NCI-H526 treated with DMSO at 0.1 percent for 48 hours (cell line): ENCODE measurements around the gene PLAGL2.

Experiments
- DNase-seq: peaks from one replicate; lab custom pipeline; 2025; lab: John Stamatoyannopoulos, UW

Gene PLAGL2

DNA sequence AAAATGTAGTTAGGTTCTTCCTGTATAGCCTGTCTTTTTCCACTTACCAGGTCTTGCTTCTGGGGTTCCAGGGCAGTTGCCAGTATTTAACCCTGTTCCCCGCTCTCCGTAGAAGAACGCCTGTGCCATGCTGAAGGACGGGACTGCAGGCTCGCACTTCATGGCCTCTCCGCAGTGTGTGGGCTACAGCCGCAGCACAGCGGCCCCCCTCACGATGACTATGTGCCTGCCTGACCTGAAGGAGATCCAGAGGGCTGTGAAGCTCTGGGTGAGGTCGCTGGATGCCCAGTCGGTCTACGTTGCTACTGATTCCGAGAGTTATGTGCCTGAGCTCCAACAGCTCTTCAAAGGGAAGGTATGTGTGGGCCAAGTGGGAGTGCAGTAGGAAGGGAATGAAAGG lies 23.2 kb upstream of the PLAGL2 start:
- no peak for DNase-seq

DNA sequence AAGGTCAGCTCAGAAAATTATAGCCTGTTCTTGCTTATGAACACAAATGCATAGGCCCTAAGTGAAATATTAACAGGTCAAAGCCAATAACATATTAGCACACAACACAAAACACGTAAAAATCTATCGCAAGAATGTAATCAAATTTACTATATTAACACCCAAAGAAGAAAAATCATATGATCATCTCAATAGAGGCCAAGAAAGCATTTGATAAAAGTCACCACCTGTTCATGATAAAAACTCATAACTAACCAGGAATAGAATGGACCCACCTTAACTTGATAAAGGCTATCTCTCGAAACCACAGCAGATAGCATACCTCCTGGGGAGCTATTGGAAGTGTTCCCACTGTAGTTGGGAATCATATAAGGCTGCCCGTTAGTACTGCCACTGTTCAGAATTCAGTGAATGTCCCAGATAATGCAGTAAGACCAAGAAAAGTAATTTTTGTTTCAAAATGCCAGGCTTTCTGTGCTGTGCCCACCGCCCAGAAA lies 21.8 kb upstream of the PLAGL2 start:
- no peak for DNase-seq

DNA sequence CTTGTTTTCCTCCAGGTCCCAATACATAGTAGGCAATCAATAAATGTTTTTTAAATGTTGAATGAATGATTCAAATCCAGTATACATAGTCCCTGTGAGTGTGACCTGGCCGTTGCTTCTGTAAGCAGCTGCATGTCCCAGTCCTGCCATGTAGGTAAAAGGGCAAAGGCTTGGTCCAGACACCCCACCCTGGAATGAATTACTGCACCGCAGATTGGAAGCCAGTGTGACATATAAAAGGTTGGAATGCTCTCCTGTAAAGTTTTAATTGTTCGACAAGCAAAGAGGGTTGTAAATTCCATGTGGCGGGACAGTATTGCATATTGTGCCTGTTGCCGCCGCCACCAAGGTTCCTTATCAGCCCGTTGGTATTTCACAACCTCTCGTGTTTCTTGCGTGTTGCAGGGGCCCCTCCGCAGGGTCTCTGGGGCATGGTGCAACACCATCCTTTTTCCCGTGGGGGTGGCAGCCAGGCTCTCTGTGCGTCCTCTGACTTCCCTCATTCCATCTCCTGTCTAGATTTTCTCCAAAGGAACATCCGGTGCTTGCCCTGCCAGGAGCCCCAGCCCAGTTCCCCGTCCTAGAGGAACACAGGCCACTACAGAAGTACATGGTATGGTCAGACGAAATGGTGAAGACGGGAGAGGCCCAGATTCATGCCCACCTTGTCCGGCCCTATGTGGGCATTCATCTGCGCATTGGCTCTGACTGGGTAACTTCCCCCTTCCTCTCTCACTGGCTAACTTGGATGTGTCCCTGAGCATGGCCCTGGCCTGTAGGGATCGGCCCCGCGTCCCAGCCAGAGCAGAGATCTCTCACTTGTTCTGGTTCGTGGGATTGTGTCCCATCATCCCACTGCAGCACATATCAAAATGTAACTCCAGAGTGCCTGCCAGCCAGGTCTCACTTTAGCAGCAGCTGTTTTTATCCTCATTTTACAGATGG lies 20.5 kb upstream of the PLAGL2 start:
- no peak for DNase-seq

DNA sequence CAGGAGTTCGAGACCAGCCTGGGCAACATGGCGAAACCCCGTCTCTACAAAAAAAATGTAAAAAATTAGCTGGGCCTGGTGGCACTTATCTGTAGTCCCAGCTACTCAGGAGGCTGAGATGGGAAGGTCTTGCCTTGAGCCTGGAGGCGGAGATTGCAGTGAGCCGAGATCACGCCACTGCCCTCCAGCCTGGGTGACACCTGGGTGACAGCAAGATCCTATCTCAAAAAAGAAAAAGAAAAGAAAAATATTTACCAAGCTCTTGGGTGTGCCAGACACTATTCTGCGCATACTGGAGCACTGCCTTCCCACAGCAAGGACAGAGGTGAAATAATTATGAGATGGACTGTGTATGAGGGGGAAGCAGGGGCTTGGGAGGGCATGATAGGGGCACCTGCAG lies 19.8 kb upstream of the PLAGL2 start:
- no peak for DNase-seq

DNA sequence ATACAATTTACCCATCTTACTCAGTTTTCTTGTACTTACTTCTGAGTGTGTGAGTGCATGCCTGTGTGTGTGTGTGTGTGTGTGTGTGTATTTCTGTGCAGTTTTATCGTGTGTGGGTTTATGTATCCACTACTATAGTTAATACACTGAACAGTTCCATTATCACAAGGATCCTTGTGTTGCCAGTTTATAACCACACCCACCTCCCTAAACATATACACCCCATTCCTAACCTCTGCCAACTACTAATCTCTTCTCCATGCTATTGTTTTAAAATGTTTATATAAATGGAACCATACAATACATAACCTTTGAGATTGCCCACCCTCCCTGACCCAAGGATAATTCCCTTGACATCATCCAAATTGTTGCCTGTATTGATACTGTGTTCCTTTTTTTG lies 18.8 kb upstream of the PLAGL2 start:
- no peak for DNase-seq

DNA sequence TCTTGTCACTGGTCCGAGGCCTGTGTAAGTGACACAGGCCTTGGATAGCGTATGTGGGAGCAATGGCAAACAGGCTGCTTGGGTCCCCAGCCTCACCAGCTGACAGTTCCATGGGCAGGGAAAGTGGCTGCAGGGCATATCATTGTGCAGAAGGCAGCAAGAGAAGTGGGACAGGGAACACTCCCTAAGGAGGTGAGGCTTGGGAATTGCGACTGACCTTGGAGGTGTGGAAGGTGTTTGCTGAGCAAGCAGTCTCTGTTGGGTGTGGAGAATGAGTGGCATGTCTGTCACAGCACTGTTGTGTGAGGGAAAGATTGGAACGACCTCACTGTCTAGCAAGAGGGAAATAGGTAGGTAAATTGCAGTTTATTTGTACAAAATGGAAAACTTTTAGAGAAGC lies 16.9 kb upstream of the PLAGL2 start:
- DNase-seq = no peak

DNA sequence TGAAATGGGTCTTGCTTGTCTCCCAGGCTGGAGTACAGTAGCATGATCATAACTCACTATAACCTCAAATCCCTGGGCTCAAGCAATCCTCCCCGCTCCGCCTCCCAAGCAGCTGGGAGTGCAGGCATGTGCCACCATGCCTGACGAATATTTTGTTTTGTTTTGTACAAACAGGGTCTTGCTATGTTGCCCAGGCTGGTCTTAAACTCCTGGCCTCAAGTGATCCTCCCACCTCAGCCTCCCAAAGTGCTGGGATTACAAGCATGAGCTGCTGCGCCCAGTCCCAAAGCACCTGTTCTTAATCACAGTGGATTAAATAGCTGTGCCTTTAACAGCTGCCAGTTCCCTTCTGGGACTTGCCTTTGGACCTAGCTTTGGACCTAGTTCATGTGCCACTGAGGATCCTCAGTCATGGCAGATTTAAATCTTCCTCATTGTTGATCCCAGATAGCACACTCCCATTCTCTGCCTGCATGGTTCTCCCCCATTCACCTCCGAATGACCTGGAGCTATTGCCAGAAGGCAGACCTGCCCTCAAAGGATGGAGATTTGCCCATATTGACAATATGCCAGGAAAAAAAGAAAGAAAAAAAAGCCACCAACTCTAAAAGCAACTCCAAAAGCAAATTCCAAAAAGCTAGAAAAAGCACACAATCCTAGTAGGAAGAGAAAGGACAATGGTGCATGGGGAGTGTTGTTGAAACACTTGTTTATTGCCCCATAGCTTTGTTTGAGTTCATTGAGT lies 10.8 kb upstream of the PLAGL2 start:
- DNase-seq = no peak

DNA sequence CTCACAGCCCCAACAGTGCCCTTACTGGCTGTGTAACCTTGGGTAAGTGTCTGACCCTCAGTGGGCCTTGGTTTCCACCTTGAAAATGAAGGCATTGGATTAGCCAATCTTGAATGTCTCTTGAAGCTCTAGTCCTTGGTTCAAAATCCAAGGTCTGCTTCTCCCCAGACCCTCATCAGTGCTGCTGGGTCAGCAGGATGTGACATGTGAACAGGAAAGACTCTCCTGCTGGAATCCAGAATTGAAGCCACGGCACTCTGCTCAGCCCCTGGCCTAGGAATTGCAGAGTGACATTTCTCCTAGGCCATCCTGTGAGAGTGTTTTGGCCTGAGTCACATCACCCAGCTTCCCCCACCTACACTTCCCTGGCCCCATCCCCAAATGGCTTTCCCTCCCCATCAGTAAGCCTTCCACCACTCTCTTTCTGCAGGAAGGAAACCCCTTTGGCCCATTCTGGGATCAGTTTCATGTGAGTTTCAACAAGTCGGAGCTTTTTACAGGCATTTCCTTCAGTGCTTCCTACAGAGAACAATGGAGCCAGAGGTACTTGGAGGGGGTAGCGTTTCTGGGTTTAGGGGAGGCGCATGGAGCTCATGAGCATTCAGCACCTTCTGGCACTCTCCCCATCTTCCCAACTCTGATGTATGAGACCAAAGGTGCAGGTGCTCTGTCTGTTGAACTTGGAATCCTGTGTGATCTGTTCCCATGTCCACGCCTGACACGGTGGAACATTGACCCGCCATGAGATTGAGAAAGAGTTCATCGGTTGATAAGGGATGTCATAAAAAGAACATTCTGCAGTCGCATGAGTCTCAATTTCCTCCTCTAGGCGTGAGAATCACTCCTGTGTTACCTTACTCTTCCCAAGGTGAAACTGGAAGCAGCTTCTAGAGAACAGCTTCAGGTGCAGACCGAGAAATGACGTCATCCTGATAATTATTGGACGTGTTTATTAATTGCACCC lies 8.9 kb upstream of the PLAGL2 start:
- DNase-seq = no peak

DNA sequence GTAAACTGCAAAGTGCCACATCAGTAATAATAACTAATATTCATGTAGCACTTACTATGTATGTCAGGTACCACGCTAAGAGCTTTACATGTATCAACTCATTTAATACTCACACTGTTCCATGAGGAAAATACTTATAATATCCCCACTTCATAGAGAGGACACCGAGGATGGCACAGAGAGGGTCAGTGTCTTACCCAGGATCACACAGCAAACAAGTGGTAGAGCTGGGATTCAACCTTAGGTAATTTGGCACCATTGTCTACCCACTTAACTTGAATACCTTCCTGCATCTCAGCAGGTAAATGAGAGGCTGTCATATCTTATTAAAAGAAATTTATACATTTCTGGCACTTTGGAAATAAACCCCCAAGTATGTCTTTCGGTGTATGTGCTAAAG lies 8.2 kb upstream of the PLAGL2 start:
- DNase-seq = no peak

DNA sequence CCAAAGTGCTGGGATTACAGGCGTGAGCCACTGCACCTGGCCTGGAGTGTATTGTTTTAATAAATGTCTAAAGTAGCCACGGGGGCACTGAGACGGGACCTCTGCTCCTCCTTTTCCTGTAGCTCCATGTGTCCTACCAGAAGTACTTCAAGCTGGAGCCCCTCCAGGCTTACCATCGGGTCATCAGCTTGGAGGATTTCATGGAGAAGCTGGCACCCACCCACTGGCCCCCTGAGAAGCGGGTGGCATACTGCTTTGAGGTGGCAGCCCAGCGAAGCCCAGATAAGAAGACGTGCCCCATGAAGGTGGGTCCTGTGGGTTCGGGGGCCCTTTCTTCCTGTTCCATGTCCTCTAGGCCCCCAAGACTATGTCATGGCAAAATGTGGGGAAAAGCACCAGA lies 7.6 kb upstream of the PLAGL2 start:
- no peak for DNase-seq

DNA sequence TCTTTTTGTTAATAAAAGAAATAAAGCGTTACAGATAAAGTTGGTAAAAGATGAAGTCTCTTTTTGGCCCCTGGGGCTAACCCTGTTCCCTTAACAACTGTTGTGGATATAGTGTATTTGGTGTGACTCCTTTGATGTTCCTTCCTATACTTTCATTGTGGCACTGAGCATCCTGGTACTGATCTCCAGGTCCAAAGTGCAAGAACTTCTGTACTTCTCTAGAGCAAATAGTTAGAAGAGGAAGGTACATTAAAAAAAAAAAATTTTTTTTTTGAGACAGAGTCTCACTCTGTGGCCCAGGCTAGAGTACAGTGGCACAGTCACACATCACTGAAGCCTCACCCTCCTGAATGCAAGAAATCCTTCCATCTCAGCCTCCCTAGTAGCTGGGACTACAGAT lies 6.3 kb upstream of the PLAGL2 start:
- DNase-seq = no peak

DNA sequence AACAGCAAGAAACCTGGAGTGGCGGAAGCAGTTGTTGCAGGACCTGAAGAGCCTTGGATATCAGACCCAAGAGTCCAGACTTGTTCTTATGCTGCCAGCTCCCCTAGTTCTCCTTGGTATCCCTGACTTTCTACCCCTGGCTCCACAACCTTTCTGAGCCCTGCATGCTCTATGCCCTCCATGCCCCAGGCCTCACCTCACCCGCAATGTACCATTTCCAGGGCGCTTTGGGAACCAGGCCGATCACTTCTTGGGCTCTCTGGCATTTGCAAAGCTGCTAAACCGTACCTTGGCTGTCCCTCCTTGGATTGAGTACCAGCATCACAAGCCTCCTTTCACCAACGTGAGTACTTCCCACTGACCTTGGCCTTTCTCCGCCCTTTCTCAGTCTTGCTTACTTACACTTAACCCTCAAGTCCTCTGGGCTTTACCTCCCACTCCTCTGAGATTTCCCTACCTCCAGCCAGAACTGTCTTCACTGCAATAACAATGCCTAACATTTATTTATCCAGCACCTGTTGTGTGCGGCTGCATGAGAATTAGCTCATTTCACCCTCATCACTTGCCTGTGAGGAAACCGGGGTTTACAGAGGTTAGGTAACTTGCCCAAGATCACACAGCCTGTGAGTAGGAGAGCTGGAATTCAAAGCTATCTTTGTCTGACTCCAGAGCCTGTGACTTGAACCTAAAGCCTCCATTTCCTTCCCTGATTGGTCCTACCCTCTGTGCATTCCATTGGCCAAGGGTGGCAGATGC lies 2.5 kb upstream of the PLAGL2 start:
- no peak for DNase-seq

DNA sequence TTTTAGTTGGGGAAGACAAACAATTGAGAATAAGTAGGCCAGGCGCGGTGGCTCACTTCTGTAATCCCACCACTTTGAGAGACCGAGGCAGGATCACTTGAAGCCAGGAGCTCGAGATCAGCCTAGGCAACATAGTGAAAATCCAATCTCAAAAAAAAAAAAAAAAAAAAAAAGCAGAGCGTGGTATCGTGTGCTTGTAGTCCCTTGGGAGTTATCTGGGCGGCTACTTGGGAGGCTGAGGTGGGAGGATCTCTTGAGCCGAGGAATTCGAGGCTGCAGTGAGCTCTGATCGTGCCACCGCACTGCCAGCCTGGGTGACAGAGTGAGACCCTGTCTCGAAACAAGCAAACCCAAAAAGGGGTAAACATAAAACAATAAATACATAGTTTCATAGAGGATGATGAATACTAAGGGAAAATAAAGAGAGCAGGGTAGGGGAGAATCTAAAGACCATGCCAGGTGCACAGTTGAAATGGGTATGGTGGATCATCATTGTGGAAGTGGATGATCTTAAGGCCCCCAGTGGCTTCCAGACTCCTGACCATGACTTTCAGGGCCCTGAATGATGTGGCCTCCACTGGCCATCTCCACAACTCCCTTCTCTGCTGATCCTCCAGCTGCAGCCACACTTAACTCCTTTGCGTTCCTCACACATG lies 1.1 kb upstream of the PLAGL2 start:
- no peak for DNase-seq

DNA sequence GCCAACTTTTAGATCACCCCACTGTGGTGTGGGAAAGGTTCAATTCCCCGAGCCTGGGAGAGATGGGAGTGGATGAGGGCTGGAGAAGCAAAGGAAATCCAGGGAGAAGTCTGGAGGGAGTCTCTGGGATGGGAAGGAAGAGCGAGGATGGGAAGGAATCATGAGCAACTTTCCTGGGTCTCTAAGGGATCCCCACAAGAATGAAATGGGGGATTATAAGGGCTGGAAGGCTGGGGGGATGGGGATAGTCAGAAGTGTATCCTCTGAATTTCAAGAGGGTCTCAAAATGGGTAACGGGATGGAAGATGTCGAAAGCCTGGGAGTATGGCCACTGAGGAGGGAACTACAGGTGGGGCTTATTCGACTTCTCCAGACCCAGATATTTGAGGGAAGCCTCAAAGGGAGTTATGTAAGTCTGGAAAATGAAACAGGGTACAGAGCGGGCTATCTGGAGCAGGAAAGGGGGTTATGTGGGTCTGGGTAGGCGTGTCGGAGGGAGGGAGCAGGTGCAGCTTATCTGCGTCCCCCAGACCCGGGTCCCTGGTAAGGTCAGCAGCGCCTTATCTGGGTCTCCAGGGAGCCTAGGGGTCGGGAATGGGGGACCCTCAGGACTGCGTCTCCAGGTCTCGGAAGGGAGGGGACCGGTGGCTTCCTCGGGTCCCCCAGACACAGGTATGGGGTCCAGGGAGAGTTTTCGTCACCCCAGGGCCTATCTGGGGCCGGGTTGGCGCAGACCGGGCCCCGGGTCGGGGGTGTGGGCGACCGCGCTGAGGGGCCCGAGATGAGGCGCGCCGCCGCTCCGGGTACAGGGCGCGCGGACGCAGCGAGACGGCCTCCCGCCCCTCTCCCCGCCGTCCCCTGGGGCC lies 550 bp downstream of the PLAGL2 start:
- no peak for DNase-seq

DNA sequence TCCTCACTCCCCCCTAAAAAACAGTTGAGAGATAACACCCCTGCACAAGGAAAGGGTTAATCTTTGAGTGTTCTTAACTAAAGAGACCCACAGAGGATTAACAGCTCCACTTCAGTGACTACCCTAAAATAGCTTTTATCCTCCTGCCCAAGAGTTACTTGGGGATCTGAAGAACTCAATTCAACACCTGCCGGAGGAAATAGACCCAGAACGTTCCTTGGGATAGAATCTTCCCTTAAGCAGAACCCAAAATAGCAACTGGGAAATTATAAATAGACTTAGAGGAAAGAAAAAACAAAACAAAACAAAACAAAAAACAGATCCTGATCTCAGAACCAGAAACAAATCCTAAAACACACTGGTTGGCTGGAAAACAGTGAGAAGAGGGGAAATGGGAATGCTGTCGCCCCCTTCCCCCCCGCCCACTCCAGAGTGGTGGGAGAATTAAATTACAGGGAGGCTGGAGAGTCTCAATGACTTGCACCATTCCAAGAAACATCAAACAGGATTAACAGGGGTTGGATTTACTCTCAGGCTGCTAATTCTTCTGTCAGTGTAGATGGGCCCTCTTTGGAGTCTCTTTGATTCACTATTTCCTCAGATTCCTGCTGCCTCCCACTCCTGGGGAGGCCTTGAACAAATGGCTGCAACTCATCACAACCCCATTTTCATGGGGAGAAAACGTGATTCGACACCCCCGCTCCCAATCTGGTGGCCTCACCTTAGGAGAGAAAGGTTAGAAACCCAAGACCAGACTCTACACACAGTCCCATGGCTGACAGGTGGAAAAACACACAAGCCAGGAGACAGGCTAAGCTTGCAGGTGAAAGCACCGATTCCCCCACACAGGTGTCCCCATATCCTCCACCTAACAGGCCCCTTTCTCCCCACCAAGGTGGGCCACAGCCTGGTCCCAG lies 1.4 kb downstream of the PLAGL2 start:
- no peak for DNase-seq

DNA sequence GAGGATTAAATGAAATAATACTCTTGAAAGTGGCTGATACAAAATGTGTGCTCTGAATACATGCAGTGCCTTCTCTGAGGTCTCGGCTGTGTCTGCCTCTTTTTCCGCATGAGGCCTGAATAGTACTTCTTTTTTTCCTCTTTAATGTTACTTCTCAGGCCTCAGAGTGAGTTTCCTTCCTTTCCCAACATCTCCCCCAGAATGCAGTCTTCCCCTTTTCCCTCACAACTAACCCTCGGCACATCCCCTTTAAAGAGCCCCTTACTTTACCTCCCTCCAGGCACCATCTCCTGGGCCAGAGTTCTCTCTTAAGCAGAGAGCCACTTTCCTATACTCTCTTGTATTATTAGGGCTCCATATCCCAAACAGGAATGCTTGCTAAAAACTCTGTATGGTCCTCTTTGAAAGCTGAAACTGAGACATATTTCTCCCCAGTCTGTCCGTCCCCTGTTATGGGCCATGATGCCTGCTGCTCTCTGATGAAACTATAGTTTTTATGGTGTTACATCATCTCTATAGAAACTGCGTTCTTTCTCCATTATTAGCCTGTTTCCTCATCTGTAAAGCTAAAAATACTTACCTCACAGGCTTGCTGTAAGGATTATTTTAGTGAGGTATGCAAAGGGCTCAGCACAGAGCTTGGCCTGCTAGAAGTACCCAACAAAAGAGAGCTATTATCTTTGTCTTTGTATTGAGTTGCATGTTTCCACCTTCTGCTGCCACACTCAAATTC lies 2.3 kb downstream of the PLAGL2 start:
- no peak for DNase-seq

DNA sequence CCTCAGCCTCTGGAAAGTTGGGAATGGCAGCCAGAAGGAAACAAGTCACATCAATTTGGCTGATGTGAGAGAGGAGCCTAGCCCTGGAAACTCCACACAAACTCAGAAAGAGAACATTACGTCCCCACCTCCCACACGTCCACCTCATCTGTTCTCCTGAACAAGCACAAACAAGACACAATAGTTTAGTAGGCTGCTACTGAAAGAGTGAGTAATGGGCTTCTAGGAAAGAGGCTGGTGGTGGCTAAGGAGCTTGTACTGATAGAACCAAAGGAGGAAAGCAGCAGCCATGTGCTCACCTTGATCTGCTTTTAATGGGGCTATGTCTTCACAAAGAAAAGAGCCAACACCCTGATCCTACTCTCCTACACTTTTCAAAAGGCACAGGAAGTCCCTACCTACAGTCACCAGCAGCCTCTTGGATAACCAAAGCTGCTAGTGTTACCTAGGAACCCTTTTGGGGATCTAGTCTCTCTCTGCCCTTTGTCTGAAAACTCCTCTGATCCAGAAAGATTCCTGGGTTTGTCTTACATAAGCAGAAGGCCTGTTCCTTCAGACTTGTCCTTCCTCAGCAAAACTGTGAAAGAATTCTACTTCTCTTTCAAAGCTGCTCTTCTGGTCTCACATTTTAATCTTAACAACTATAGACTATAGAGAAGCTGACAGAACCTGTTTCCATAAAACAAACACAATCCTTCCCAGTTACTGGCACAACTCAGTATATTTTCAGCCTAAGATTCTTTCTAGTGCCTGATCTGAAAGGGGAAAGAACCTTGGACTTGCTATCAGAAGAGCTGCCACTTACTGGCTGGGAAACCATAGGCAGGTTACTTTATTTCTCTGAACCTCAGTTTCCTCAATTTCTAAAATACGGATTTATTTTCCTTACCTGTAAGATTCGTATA lies 3.1 kb downstream of the PLAGL2 start:
- no peak for DNase-seq
